GDM1 (cell line): ENCODE results near the gene KHK.
"Not testable (repeated sequence)": the region's sequence is repeated elsewhere in the genome, so short reads cannot be mapped to it uniquely, and the experiment has no call there.

Source experiments
- DNase-seq: peaks from one replicate; lab custom pipeline; 2025; lab: John Stamatoyannopoulos, UW

KHK gene

GRCh38 chr2:27095745-27096651, 9.4 kb downstream of the KHK start:
- DNase-seq, result peak; percentile 16

- DNase-seq, result no peak
Measured at GRCh38 chr2:27096748-27097297, 10.3 kb downstream of the KHK start.

- no peak for DNase-seq
Measured at GRCh38 chr2:27097341-27097740, 10.8 kb downstream of the KHK start.

- no peak for DNase-seq
Measured at GRCh38 chr2:27099334-27099955, 12.9 kb downstream of the KHK start.

- DNase-seq, result no peak
Measured at GRCh38 chr2:27100036-27100435, 13.5 kb downstream of the KHK start.

- DNase-seq, result no peak
Measured at GRCh38 chr2:27102329-27102728, 15.8 kb downstream of the KHK start.

- no peak for DNase-seq
Measured at GRCh38 chr2:27105981-27106380, 19.4 kb downstream of the KHK start.

- DNase-seq, result no peak
Measured at GRCh38 chr2:27108221-27108620, 21.6 kb downstream of the KHK start.

- no peak for DNase-seq
Measured at GRCh38 chr2:27109083-27109482, 22.5 kb downstream of the KHK start.

- DNase-seq, result not testable (repeated sequence)
Measured at GRCh38 chr2:27110603-27111352, 24.2 kb downstream of the KHK start.

GRCh38 chr2:27111392-27112078, 25.0 kb downstream of the KHK start:
- not testable (repeated sequence) for DNase-seq

GRCh38 chr2:27115519-27115918, 28.9 kb downstream of the KHK start:
- no peak for DNase-seq

- no peak for DNase-seq
Measured at GRCh38 chr2:27117995-27118524, 31.5 kb downstream of the KHK start.

GRCh38 chr2:27118525-27119329, 32.2 kb downstream of the KHK start, which contains the start of gene CGREF1:
Gene CGREF1 (minus strand): TSS chr2:27119128. CDS start chr2:27104366, 14,762 bp downstream.
- no peak for DNase-seq

GRCh38 chr2:27119330-27119670, 32.7 kb downstream of the KHK start:
- DNase-seq, result not testable (repeated sequence)

- DNase-seq, result no peak
Measured at GRCh38 chr2:27121906-27122305, 35.3 kb downstream of the KHK start.

GRCh38 chr2:27122791-27123190, 36.2 kb downstream of the KHK start:
- no peak for DNase-seq

GRCh38 chr2:27123302-27124150, 37.0 kb downstream of the KHK start, which contains the start of gene ABHD1:
Gene ABHD1 (plus strand): TSS chr2:27123815. CDS start chr2:27123949, 134 bp downstream.
- peak; percentile 41 for DNase-seq

GRCh38 chr2:27125104-27125503, 38.5 kb downstream of the KHK start:
- DNase-seq, result no peak
